Erythroblast (primary cell): Measurements from ENCODE around the gene HOXD9.

Source experiments
- GATA1 ChIP-seq: IDR thresholded peaks from 2 replicates; pipeline ENCODE4 v1.6.1; 2011; ENCODE audit warnings: low read depth, mild to moderate bottlenecking, control low read depth, low read length, moderate library complexity
- POLR2A ChIP-seq: IDR thresholded peaks from 2 replicates; pipeline ENCODE4 v1.6.1; 2011; ENCODE audit warnings: mild to moderate bottlenecking, low read length

DNA sequence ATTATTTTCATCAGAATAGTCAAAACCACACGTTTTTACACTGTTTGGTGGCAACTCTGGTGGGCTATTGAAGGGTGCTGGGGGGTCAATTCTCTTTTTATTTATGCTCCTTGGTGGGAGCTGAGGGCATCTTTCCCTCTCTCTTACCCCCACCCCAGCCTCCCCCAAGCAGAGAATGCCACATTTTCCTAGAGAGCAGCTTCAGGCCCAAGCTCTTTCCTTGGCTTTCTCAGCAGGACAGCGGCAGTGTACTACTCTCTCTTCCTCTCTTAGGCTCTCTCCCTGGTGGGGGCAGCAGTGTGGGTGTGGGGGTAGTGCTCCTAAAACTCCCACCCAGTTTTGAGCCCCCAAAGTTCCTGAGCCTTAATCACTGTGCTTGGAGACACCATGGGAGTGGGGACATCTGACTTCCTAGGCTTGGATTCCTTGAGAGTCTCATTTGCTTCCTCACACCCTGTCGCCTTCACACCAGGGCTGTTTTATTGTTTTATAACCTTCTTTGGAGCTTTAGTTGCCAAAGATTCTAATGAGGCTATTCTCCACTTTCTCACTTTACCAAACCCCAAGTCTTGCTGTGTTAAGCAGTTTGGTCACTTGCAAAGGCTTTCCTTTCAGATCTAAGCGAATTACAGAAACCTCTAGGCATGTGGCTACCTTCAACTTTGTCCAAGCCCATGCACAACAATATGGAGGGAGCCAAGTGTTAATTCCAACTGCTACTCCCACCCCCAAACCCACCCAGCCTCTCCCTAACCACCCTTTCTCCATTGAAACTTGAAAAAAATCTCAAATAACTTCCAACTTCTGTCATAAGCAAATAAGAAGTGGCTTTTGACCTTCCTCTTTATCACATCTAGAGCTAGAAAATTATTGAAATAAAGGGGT, 22.8 kb downstream of the HOXD9 start:
- TF ChIP-seq POLR2A: no peak
- no peak for TF ChIP-seq GATA1
